NCI-H2196 (cell line): ENCODE data around the gene RFWD3.
"Not testable (repeated sequence)": the region's sequence is repeated elsewhere in the genome, so short reads cannot be mapped to it uniquely, and the experiment has no call there.

Experiments used
- DNase-seq: peaks from one replicate; lab custom pipeline; 2025; ENCODE audit not compliant: unreplicated experiment; lab: John Stamatoyannopoulos, UW

RFWD3 gene

DNA sequence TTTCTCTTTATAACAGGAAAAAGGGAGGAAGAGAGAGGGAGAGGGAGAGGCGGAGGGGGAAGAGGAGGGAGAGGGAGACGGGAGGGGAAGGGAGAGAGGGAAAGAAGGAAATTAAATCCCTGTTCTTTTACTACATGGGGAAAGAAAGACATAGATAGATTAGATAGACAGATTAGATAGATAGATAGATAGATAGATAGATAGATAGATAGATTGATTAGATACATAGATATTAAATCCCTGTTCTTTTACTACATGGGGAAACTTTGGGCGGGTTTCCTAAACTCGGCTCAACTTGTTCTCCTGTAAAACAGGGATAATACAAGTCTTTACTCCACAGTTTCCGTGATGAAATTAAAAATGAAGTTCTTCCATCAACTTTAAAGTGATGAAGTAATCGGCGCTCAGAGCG is 661 bp downstream of the RFWD3 start:
- no peak for DNase-seq

DNA sequence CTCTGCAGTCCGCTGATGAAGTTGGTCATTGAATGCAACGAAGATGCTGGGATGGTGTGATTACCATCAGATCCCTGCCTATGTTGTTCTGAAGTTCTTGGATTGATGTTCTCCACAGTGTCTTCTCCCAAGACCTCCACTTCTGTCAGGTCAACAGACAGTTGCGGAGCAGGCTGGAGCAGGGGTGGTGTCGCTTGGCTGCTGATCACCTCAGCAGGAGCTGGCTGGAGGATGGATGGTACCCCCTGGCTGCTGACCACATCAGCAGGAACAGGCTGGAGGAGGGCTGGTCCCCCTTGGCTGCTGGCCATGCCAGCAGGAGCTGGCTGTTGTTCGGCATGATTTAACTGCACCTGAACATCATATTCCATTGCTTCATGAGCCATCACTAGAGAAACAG is 5.6 kb downstream of the RFWD3 start:
- no peak for DNase-seq

DNA sequence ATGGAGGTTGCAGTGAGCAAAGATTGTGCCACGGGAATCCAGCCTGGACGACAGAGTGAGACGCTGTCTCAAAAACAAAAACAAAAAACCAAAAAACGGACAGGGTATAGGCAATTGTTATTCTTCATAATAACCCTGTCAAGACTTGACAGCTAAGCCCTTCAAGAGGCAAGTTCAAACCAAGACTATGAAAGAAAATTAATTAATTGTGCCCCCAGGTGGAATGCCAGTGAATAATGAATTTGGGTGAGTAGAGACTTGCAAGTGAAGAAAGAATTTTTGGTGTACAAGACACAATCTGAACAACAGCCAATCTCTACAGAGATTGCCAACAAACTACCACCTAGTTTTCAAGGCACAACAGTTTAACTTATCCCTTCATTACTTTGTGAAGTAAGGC is 6.3 kb downstream of the RFWD3 start:
- DNase-seq: no peak

DNA sequence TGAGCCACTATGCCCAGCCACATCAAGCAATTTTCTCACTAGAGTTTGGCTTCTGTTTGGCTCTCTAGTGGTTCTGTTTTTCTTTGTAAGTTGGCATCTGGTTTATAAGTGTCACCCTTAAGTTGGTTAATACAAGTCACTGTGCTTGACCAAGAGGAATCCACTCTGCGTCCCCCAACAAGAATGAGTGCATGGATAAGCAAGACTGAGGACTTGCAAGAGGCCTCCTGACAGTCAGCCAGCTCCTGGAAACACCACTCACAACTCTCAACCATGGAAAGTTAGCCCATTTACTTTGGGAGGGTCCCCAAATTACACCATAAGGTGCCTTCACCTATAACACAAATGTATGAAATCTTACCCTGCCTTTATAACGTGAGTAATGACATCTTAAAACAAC is 7.6 kb downstream of the RFWD3 start:
- no peak for DNase-seq

DNA sequence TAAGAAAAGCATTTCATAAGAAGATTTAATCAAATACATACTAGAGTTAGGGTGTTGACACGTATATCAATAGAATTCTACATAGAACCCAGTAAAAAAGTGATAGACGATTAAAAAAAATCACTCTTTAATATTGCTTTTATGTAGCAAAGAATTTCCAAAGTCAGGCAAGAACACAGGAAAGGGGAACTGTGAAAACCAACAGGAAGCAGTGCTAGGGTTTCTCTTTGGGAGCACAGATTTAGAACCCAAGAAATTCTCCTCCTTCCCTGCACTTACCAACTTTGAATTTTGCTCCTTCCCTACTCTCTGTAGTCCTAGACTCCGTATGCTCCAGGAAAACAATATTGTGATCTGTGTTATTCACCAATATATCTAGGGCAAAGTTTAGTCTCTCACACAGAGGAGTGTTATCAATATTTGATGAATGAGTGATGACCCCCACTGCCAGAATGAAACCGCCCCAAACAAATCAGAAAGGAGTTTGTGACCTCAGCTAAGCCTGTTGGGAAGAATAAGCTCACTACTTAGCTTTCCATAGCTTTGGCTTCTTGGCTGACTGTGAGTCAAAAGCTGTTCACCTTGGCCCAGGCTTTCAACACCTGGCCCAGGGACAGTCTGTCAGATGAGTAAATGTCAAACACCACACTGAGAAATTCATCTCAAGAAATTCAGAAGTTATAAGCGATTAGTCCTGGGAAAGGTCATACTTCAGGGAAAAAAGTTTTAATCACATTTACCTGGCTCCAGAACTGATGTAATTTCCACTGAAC is 8.6 kb downstream of the RFWD3 start:
- no peak for DNase-seq

DNA sequence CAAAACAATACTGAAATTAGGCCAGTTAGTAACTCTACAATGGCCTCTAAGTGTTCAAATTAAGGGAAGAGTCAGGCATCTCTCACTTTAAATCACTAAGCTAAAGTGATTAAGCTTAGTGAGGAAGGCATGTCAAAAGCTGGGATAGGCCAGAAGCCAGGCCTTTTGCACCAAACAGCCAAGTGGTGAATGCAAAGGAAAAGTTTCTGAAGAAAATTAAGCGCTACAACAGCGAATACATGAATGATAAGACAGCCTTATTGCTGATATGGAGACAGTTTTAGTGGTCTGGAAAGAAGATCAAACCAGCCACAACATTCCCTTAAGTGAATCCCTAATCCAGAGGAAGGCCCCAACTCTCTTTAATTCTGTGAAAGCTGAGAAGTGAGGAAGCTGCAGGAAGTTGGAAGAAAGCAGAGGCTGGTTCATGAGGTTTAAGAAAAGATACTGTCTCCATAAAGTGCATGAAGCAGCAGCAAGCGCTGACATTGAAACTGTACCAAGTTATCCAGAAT is 12.1 kb downstream of the RFWD3 start:
- DNase-seq: no peak

DNA sequence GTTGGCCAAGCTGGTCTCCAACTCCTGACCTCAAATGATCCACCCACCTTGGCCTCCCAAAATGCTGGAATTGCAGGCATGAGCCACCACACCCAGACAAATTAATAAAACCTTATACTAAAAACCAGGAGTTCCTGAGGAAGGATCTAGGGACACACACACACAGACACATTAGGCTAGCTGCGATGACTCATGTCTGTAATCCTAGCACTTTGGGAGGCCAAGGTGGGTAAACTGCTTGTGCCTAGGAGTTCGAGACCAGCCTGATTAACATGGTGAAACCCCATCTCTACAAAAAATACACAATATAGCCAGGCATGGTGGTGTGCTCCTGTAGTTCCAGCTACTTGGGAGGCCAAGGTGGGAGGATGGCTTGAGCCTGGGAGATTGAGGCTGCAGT is 13.8 kb downstream of the RFWD3 start:
- DNase-seq: not testable (repeated sequence)

DNA sequence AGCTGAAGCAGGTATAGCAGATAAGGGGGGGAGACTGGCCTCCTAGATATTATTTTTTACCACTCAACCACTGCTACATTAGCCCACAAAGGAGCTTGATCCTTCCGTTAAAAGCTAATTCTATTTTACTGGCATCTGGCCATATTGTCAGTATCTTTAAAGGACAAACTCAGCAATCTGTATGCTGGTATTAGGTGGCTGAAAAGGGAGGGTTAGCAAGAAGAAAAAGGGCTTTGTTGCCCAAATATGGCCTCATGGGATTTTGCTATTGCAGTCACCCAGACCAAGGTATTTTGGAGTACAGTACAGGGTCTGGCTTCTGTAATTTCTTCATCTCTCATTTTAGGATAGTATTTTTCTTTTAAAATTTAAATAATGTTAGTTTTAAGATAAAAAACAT is 14.4 kb downstream of the RFWD3 start:
- no peak for DNase-seq

DNA sequence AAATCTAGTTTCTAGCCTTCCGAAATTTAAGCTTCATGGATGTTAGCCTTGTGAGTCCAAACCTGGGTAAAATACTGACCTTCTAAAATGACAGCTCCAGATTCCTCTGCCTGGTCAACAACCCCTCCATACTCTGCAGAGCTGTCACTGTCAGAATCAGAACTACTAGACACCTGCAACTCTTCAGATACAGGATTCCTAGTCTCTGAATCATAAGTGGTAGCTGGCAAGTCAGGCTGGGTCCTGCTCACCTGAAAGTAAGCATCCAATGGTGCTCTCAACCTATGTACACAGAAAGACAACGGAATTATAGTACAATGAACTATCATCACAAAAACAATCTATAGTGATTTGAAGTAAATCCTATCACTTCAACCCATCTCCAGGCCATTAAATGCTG is 14.8 kb downstream of the RFWD3 start:
- no peak for DNase-seq

DNA sequence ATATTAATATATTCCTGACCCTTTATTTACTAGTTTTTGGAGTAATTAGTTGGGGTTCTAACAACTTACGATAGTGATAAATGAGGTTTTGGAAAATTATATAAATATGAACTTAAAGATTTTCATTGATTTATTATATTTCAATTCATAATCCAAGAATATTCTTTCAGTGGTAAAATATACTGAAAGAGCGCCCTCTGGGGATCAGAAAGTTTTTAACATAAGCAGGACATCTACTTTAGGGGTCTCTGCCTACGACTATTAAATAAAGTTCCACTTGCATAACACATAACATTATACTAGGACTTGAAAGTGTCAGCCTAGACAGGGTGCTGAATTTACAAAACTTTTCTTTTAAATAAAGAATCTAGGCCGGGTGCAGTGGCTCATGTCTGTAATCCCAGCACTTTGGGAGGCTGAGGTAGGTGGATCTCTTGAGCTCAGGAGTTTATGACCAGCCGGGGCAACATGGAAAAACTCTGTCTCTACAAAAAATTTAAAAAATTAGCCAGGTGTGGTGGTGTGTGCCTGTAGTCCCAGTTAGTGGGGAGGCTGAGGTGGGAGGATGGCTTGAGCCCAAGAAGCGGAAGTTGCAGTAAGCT is 15.6 kb downstream of the RFWD3 start:
- DNase-seq: no peak

DNA sequence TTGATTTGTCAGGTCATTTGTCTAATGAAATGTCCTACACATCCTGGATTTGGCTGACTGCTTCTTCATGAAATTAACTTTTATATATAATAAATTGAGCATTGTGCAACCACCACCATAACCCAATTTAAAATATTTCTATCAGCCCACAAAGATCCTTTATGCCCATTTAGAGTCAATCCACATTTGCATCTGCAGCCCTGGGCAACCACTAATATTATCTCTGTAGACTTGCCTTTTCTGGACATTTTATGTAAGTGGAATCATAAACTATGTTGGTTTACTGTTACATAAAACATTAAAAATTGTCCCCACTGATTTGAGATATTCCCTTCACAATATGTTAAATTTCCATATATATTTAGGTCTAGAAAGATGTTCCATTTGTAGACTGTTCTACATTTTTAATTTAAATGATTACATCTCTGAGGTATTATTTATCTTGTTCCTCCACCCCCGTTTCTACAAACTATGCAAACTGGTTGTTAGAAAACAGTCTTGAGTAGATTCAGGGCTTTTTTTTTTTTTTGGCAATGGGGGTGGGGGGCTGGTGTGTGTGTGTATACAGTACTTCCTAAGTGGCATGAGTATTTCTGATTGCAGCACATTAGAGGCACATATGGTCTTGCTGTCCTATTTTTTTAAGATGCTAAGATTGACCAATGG is 16.7 kb downstream of the RFWD3 start:
- no peak for DNase-seq

DNA sequence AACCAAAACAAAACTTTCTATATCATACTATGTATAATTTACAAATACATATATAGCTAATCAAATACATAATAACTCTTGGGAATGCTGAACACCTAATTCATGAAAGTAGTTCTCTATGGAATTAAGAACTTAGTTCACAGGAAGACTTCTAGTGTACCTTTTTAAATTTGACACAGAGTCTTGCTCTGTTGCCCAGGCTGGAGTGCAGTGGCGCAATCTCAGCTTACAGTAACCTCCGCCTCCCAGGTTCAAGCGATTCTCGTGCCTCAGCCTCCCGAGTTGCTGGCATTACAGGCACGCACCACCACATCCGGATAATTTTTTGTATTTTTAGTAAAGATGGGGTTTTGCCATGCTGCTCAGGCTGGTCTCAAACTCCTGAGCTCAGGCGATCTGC is 24.7 kb downstream of the RFWD3 start:
- no peak for DNase-seq

DNA sequence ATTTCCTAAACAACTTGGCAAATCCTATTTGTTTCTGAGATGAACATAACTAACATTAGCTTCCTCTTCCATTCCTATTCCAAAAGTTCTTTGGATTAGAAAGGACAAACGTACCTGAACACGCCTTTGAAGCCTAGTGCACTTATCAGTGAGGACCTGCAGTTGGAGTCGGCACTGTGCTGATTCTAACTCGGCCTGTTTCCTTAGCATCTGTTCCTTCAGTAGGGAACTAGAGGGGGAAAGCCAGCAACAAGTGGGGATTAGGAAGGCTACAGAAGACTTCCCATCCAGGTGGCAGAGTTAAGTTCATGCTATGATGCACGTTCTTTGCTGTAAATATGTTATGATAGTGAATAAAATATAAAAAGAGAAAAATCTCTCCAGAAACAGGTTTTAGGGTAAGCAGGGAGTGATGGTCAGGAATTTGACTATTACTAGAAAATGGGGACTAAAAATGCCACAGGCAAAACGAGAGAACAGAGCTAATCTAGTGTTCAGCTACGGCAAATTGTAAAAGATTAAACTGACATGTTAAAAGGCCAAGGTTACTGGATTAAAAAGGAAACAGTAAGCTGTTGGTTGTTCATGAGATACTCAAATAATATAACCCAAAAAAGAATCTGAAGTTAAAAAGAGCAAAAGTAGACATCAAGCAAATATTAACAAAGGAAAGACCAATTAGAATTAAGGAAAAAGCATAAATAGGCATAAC is 28.8 kb downstream of the RFWD3 start:
- no peak for DNase-seq

DNA sequence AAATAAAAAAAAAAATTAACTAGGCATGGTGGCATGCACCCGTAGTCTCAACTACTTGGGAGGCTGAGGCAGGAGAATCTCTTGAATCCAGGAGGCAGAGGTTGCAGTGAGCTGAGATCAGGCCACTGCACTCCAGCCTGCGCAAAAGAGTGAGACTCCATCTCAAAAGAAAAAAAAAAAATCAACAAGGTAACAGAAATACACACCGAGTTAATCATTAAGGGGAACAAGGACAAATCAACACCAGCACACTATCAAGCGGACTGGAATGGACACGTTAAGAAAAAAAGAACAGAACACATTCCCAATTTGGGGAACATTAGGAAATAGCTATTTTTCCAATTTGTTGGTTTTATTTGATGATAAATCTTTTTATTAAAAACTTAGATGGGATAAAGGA is 31.4 kb downstream of the RFWD3 start:
- DNase-seq: no peak

DNA sequence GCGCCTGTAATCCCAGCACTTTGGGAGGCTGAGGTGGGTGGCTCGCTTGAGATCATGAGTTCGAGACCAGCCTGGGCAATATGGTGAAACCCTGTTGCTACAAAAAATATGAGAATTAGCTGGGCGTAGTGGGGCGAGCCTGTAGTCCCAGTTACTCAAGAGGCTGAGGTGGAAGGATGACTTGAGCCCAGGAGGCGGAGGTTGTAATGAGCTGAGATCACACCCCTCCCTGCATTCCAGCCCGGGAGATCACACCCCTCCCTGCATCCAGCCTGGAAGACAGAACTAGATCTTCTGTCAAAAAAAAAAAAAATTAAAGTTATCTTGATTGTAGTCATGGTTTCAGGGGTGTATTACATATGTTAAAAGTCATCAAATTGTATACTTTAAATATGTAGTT is 33.0 kb downstream of the RFWD3 start:
- no peak for DNase-seq

DNA sequence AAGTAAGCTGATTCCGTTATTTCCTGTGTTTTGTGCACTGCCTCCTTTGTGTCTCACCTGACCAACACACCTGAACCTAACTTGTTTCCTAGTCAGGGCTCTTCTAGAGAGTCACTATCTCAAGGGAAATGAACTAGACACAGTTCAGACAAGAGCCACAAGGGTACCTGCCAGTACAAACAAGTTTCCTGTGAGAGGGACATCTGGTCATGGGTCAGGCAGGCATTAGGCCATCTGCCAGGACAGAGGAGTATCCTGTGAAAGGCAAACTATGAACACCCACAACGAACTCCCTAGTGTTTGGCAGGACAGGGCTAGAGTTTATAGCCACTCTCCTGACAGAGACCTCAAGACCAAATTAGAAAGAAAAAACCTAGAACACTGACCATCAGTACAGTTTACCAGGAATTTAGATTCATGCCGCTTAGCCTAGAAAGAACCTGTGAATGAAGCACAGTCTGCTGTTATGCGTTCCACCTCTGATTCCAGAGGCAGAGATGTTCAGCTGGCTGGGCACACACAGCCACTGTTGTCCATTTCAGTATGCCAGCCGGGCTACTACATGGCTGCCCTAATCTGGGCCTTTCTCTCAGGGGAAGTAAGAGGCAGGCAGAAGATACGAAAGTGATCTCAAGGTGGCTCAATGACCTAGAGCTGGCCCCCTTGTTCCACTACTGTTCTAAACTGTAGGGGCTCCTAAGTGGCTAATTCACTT is 39.0 kb downstream of the RFWD3 start:
- DNase-seq: no peak

DNA sequence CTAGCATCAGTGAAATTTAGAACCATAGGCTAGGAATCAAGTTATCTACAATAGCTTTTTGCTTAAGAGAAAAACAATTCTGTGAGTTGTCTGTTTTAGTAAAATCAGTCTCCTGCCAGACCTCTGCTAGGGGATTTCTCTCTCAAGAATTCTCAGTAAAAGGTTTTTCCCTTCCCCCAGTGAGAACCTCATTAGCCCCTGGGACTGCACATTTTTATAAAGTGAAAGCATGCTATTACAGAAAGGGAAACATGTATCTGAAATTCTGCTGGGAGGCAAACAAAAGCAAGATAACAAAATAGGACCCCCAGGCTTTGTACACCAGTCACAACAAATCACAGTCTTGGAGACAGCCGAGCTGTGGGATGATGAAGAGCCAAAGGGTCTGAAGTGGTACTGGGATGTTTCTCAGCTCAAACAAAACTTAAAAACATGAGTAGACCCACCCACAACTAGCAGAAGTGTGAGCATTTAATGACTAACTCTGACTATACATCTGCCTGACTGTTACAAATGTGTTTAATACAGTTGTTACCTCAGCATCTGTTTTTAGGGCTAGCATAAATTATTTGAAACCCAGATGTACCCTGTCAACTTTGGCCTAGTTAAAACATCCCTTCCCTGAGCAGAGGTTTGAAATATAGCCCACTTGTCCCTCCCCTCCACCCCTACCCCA is 39.8 kb downstream of the RFWD3 start:
- DNase-seq: no peak

DNA sequence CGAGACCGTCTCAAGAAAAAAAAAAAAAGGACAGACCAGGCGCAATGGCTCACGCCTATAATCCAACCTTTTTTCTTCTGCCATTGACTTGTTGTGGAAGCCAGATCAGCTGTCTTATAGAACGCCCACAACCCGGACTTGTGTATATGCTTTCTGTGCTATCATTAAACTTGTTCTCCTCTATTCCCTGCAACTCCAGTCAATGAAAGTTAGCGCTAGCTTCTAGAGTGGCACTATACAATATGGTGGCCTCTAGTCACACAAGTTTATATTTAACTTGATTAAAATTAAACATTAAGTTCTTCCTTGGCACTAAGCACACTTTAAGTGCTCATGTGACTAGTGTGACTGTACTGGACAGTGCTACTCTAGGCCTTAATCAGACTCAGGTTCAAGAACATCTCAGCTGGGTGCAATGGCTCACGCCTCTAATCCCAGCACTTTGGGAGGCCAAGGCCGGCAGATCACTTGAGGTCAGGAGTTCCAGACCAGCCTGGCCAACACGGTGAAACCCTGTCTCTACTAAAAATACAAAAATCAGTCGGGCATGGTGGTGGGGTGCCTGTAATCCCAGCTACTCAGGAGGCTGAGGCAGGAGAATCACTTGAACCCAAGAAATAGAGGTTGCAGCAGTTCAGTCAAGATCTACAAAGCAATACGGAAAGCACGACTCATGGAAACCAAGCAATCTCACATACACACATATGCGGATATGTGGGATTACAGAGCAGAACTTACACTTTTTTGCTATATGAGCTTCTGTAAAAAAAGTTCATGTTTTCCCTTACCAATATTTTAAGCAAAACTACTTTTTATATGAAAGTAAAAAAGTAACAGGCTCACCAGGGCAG is 41.0 kb downstream of the RFWD3 start:
- no peak for DNase-seq

DNA sequence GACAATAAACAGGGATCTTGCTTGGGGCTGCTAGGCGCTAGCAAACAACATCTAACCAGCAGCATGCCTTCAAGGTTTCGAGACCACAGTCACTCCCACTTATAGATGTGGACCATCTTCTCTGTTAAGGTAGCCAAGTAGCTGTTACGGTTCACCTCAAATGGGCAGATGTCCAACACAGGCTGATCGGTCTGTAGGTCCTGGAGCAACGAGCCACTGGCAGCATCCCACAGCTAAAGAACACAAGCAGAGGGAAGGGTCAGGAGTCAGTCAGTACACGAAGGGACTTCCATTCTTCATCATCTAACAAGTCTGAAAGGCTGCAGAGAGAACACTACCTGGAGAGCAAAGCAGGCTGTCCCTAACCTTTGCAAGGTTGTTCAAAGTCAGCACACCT is 42.8 kb downstream of the RFWD3 start:
- DNase-seq: no peak
